Loucy (cell line): ENCODE data around the gene SAMD9.

Experiments
- CTCF ChIP-seq: fragments of 200-600 bp; sonication (generic); conservative IDR thresholded peaks from 2 replicates; pipeline ENCODE4 v1.5.1; 2014; ENCODE audit warnings: mild to moderate bottlenecking, antibody characterized with exemption, low read length
- EZH2phosphoT487 ChIP-seq: fragments of 200-600 bp; IDR thresholded peaks from 2 replicates; pipeline ENCODE4 v1.6.1; 2018; ENCODE audit warnings: antibody characterized with exemption, mild to moderate bottlenecking, moderate library complexity, borderline replicate concordance

DNA sequence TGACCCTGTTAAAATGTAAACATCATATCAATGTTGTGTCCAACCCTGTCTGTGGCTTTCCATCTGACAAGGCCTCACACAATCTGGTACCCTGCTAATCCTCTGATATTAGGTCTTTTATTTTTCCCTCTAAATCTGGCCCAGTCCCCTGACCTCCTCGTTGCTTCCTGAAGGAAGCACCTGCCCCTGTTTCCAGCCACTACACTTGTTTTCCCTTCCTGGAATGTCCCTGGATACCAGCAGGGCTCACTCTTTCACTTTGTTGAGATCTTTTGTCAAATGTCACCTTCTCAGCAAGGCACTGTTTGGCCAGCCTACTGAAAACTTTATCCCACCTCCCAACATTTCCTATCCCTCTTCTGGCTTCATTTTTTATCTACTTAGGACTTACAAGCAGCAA lies 28.3 kb upstream of the SAMD9 start:
- no peak for TF ChIP-seq CTCF
- TF ChIP-seq EZH2phosphoT487, result no peak
